Measurements from ENCODE around the gene SLC8A2. TPM values are rescaled to one million over a fixed set of nuclear protein-coding genes. Genes with fewer than 3 reads are reported as not detected.
"Not testable (repeated sequence)": the region's sequence is repeated elsewhere in the genome, so short reads cannot be mapped to it uniquely, and the experiment has no call there.

The SLC8A2 gene
- total RNA-seq, 1 experiment from 2014 or later: 6.7 TPM

DNA sequence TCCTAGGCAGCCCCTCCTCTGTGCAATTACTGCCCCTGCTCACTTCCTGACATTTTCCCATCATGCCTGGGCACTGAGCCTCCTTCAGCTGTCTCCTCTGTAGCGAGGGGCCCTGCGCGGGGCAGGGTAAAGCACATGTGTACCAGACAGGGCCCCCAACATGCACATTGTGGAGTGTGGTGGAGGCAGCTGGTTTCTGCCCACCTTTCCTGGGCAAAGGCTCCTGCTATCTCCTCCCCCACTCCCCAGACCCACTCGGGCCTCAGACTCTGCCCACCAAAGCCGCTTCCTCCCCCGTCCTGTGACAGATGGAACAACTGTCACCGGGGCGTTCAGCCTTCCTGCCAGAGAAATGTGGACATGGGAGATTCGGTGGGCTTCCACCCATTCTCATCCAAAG is 15.2 kb upstream of the SLC8A2 start:
- H3K36me3 ChIP-seq (replicated peaks; ENCODE audit: control insufficient read depth, insufficient read depth, low read length): peaks cover 7% of the 10 kb centered on the region
- H3K4me3 ChIP-seq (ENCODE audit: insufficient read depth, low read depth, low read length): no peak overlapping the region
- no peaks in the 10 kb centered on the region for H3K27me3 ChIP-seq (ENCODE audit: control insufficient read depth, insufficient read depth, low read length)
- no peak for DNase-seq

DNA sequence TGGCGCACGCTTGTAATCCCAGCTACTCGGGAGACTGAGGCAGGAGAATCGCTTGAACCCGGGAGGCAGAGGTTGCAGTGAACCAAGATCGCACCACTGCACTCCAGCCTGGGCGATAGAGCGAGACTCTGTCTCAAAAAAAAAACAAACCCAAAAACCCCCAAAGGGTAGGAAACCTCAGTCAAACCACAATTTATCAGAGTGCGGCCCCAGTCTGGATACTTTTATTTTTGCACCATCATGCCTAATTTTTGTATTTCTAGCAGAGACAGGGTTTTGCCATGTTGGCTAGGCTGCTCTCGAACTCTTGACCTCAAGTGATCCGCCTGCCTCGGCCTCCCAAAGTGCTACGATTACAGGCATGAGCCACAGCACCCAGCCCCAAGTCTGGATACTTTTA is 14.5 kb upstream of the SLC8A2 start:
- H3K36me3 ChIP-seq (replicated peaks; ENCODE audit: control insufficient read depth, insufficient read depth, low read length); H3K27me3 ChIP-seq (ENCODE audit: control insufficient read depth, insufficient read depth, low read length); DNase-seq; H3K4me3 ChIP-seq (ENCODE audit: insufficient read depth, low read depth, low read length): not testable (repeated sequence)

DNA sequence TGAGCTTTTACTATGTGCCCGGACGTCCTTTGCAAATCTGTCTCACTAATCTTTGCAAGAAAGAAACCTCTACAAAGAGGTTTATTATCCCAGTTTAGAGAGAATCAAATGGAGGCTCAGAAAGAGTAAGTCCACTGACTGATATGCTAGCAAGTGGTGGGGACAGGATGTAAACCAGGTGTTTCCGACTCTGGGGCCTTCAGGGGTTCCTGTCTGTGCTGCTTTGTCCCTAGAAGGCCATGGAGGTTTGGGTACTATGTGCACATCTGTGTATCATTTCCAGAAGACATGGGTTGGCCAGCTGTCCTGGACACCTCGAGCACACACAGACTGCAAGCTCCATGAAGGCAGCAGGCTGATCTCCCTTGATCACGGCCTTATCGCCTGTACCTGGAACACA is 13.5 kb upstream of the SLC8A2 start:
- H3K36me3 ChIP-seq (replicated peaks; ENCODE audit: control insufficient read depth, insufficient read depth, low read length): peaks cover 5% of the 10 kb centered on the region
- H3K27me3 ChIP-seq (ENCODE audit: control insufficient read depth, insufficient read depth, low read length): no peaks in the 10 kb centered on the region; the same call in 1 of the 2 replicates
- no peak overlapping the region for H3K4me3 ChIP-seq (ENCODE audit: insufficient read depth, low read depth, low read length)
- DNase-seq: no peak

DNA sequence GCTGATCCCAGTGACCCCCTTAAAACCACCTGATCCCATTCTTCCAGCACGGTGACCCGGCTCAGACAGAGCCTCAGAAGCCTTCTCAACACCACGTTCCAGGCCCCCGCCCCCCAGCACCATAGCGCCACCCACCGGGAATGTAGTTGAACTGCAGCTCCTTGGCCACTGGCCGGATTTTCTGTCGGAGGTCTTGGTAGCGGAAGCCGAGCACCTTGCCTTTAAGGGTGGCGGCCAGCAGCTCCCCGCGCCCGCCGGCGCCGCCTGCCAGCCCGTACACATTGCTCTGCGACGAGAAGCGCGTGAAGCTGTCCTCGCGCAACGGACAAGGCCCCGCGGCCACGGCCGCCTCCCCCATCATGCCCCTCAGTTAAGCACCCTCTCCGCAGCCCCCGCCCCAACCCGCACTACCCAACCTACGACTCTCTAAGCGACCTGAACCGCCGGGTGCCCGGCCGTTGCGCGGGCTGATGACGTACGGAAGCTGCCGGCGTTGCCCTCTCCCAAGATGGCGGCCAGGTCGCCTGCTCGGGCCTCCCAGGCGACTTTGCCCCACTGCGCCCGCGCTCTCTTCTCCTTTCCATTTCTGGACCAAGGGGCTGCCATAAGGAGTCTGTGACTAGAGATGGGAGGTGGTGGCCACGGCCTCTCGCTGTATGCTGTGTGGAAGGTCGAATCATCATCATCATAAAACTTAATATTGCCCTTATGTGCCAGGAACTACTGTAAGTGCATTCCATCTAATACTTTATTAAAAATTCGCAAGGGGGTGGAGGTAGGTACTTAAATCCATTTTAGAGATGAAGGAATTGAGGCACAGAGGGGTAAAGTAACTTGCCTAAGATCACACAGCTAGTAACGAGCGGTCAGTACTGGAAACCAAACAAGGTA is 12.4 kb upstream of the SLC8A2 start, which contains the start of gene KPTN:
TSS of gene KPTN (minus strand) at position 420 of the 891 bp plus-strand sequence. CDS start at position 361, 59 bp downstream.
- peak; percentile 98 for DNase-seq
- Histone ChIP-seq H3K36me3 (replicated peaks; ENCODE audit: control insufficient read depth, insufficient read depth, low read length) (no peaks in the 10 kb centered on the region; the same call in 1 of the 2 replicates), H3K27me3 (ENCODE audit: control insufficient read depth, insufficient read depth, low read length) (no peaks in the 10 kb centered on the region; the same call in 1 of the 2 replicates), H3K4me3 (ENCODE audit: insufficient read depth, low read depth, low read length) (peak within 1 kb of the TSS; percentile 77)

DNA sequence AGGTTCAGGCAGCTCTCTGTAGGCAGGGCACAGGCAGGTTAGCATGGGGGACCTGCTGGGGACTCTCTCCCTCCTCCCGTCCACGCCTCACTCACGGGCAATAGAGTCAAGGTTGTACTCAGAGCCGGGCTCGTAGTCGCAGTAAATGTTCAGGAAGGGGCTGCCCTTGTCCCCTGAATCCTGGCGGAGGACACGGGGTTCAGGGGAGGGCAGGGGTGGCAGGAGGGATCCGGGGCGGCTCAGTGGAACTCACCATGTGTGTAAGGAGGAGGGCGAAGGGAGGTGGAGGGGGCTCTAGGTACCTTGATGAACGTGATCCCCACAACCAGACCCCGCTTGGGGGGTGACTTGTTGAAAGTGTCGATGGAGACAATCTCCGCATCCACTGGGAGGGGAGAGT is 11.5 kb upstream of the SLC8A2 start:
- Histone ChIP-seq H3K4me3 (ENCODE audit: insufficient read depth, low read depth, low read length) (no peak overlapping the region; the same call in 1 of the 2 replicates), H3K36me3 (replicated peaks; ENCODE audit: control insufficient read depth, insufficient read depth, low read length) (no peaks in the 10 kb centered on the region; the same call in 1 of the 2 replicates), H3K27me3 (ENCODE audit: control insufficient read depth, insufficient read depth, low read length) (no peaks in the 10 kb centered on the region; the same call in 1 of the 2 replicates)
- no peak for DNase-seq

GRCh38 chr19:47481460-47482052 is 9.9 kb upstream of the SLC8A2 start:
- no peak overlapping the region for H3K4me3 ChIP-seq (ENCODE audit: insufficient read depth, low read depth, low read length)
- H3K36me3 ChIP-seq (replicated peaks; ENCODE audit: control insufficient read depth, insufficient read depth, low read length): no peaks in the 10 kb centered on the region
- DNase-seq: no peak
- no peaks in the 10 kb centered on the region; the same call in 1 of the 2 replicates for H3K27me3 ChIP-seq (ENCODE audit: control insufficient read depth, insufficient read depth, low read length)

DNA sequence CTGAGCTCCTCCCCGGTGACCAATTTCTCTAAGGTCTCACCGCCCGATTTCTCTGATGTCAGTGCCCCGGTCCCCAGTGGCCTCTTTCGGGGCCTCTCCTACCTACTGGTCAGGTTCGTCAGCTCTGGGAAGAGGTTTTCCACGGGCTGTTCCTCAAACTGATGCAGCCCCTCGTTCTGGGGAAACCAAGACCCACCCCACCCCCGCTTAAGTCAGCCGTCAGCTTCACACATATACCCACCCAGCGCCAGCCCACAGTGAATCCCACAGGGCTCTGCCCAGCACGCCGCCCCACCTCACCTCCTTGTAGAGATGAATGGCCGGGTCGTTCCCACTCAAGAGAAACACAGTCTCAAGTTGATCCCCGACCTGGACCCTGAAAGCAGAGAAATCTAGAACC is 9.0 kb upstream of the SLC8A2 start:
- Histone ChIP-seq H3K27me3 (ENCODE audit: control insufficient read depth, insufficient read depth, low read length) (no peaks in the 10 kb centered on the region; the same call in 1 of the 2 replicates), H3K4me3 (ENCODE audit: insufficient read depth, low read depth, low read length) (peak overlapping the region; percentile 49), H3K36me3 (replicated peaks; ENCODE audit: control insufficient read depth, insufficient read depth, low read length) (no peaks in the 10 kb centered on the region)
- DNase-seq: no peak

- Histone ChIP-seq H3K27me3 (ENCODE audit: control insufficient read depth, insufficient read depth, low read length) (no peaks in the 10 kb centered on the region; the same call in 1 of the 2 replicates), H3K4me3 (ENCODE audit: insufficient read depth, low read depth, low read length) (peak overlapping the region; percentile 70), H3K36me3 (replicated peaks; ENCODE audit: control insufficient read depth, insufficient read depth, low read length) (no peaks in the 10 kb centered on the region)
- peak; percentile 99 for DNase-seq
Observed at GRCh38 chr19:47479701-47480503, 8.2 kb upstream of the SLC8A2 start.

- no peaks in the 10 kb centered on the region for H3K36me3 ChIP-seq (replicated peaks; ENCODE audit: control insufficient read depth, insufficient read depth, low read length)
- no peak overlapping the region for H3K4me3 ChIP-seq (ENCODE audit: insufficient read depth, low read depth, low read length)
- DNase-seq: peak; percentile 33
- no peaks in the 10 kb centered on the region; the same call in 1 of the 2 replicates for H3K27me3 ChIP-seq (ENCODE audit: control insufficient read depth, insufficient read depth, low read length)
Observed at GRCh38 chr19:47476438-47476972, 4.8 kb upstream of the SLC8A2 start.

GRCh38 chr19:47475465-47475864 is 3.8 kb upstream of the SLC8A2 start:
- H3K27me3 ChIP-seq (ENCODE audit: control insufficient read depth, insufficient read depth, low read length): peaks cover 7% of the 10 kb centered on the region
- DNase-seq: peak; percentile 25
- H3K36me3 ChIP-seq (replicated peaks; ENCODE audit: control insufficient read depth, insufficient read depth, low read length): no peaks in the 10 kb centered on the region
- no peak overlapping the region for H3K4me3 ChIP-seq (ENCODE audit: insufficient read depth, low read depth, low read length)

GRCh38 chr19:47473336-47473735 is 1.6 kb upstream of the SLC8A2 start:
- peak; percentile 49 for DNase-seq
- H3K36me3 ChIP-seq (replicated peaks; ENCODE audit: control insufficient read depth, insufficient read depth, low read length): no peaks in the 10 kb centered on the region
- peaks cover 22% of the 10 kb centered on the region for H3K27me3 ChIP-seq (ENCODE audit: control insufficient read depth, insufficient read depth, low read length)
- H3K4me3 ChIP-seq (ENCODE audit: insufficient read depth, low read depth, low read length): no peak overlapping the region

DNA sequence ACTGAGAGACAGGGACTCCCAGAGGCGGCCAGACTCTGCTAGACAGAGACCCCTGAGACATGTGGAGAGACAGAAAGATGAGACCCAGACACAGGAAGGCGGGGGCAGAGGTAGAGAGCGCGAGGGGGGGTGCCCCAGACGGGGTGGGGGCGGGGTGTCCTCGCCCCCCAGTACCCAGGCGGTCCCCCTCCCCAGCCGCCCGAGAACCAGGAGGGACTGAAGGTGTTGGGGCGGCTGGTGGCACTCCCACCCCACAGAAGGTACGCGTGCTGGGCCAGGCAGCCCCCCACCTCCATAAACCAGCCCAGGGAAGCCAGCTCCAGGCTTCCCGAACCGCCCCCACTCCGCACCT is 336 bp downstream of the SLC8A2 start:
- H3K27me3 ChIP-seq (ENCODE audit: control insufficient read depth, insufficient read depth, low read length): peaks cover 22% of the 10 kb centered on the region
- H3K4me3 ChIP-seq (ENCODE audit: insufficient read depth, low read depth, low read length): peak overlapping the region; percentile 59
- DNase-seq: no peak
- H3K36me3 ChIP-seq (replicated peaks; ENCODE audit: control insufficient read depth, insufficient read depth, low read length): no peaks in the 10 kb centered on the region

GRCh38 chr19:47470447-47471195 is 1.1 kb downstream of the SLC8A2 start:
- peaks cover 22% of the 10 kb centered on the region for H3K27me3 ChIP-seq (ENCODE audit: control insufficient read depth, insufficient read depth, low read length)
- no peaks in the 10 kb centered on the region for H3K36me3 ChIP-seq (replicated peaks; ENCODE audit: control insufficient read depth, insufficient read depth, low read length)
- DNase-seq: peak; percentile 59
- H3K4me3 ChIP-seq (ENCODE audit: insufficient read depth, low read depth, low read length): peak overlapping the region; percentile 59
